BE2C (cell line): ENCODE measurements around the gene LONRF2.

Experiments
- DNase-seq: peaks from one replicate; pipeline ENCODE4 v3.0.0-alpha.2; 2020
- H3K27me3 ChIP-seq: fragments of 250-450 bp; sonication (Bioruptor Pico); 2 replicates; pipeline ENCODE4 v1.5.1; 2020; ENCODE audit warnings: mild to moderate bottlenecking
- H3K36me3 ChIP-seq: fragments of 250-450 bp; sonication (Bioruptor Pico); 2 replicates; pipeline ENCODE4 v1.5.1; 2020; ENCODE audit warnings: mild to moderate bottlenecking
- H3K4me1 ChIP-seq: fragments of 250-450 bp; sonication (Bioruptor Pico); 2 replicates; pipeline ENCODE4 v1.5.1; 2020
- H3K4me3 ChIP-seq: 2 replicates; pipeline ENCODE4 v1.5.1; 2011; ENCODE audit warnings: low read depth, low read length
- H3K9me3 ChIP-seq: fragments of 250-450 bp; sonication (Bioruptor Pico); 2 replicates; pipeline ENCODE4 v1.5.1; 2020
- TF ChIP-seq, protein P1 (sequence below): IDR thresholded peaks from 2 replicates; pipeline ENCODE4 v1.5.1; 2012; ENCODE audit warnings: mild to moderate bottlenecking, low read depth, low read length

The LONRF2 gene

DNA sequence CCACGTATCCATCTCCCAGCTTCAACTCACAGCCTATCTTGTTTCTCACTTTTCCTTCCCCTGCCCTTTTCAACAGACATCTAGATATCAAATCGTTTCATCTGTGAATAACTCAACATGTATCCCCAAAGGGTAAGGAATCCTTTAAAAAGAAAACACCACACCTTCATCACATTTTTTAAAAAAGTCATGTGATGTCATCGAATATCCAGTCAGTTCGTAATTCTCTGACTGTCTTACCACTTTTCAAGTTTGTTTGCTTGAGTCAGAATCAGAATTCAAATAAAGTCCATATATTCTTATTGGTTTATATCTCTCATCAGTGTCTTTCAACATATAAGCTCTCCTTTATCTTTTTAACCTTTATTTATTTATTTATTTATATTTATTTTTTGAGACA is 5.4 kb upstream of the LONRF2 start:
- TF ChIP-seq, protein P1, sequence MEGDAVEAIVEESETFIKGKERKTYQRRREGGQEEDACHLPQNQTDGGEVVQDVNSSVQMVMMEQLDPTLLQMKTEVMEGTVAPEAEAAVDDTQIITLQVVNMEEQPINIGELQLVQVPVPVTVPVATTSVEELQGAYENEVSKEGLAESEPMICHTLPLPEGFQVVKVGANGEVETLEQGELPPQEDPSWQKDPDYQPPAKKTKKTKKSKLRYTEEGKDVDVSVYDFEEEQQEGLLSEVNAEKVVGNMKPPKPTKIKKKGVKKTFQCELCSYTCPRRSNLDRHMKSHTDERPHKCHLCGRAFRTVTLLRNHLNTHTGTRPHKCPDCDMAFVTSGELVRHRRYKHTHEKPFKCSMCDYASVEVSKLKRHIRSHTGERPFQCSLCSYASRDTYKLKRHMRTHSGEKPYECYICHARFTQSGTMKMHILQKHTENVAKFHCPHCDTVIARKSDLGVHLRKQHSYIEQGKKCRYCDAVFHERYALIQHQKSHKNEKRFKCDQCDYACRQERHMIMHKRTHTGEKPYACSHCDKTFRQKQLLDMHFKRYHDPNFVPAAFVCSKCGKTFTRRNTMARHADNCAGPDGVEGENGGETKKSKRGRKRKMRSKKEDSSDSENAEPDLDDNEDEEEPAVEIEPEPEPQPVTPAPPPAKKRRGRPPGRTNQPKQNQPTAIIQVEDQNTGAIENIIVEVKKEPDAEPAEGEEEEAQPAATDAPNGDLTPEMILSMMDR = no peak
- H3K27me3 ChIP-seq = no peaks in the 10 kb centered on the region
- H3K36me3 ChIP-seq = no peaks in the 10 kb centered on the region
- H3K9me3 ChIP-seq = no peaks in the 10 kb centered on the region
- no peak for DNase-seq
- no peak overlapping the region for H3K4me3 ChIP-seq
- no peaks in the 10 kb centered on the region for H3K4me1 ChIP-seq

DNA sequence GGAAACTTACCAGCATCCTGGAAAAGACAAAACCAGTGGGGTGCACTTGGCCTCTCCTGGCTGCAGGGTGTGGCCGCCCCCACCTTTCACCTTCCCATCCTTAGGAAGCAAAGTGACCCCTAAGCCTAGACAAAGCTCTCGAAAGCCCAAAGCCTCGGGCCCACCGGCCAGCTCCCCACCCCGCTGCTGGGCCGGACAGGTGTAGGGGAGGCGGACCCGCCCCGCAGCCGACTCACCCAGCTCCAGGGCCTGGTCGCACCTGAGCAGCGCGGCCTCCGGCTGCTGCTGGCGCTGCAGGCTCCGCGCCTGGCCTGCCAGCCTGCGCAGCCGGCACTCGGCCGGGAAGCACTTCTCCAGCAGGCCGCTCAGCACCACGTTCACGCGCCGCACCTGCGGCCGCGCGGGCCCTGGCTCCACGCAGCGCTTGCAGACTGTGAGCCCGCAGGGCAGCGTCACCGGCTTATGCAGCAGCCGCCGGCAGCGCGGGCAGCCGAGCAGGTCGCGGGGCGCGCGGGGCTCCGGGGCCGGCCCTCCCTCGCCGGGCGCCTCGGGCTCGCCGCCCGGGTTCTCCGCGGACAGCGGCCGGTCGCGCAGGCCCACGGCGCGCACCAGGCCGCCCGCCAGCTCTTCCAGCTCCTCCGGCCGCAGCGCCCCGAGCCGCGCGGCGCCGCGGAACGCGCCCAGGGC is 979 bp downstream of the LONRF2 start:
- no peaks in the 10 kb centered on the region for H3K27me3 ChIP-seq
- H3K4me1 ChIP-seq = no peaks in the 10 kb centered on the region
- no peaks in the 10 kb centered on the region for H3K36me3 ChIP-seq
- H3K9me3 ChIP-seq = no peaks in the 10 kb centered on the region
- TF ChIP-seq, protein P1 = 0 out of 2 replicates have a peak, but pooled peaks have one; percentile 8
- peak overlapping the region; percentile 59 for H3K4me3 ChIP-seq
- peak; percentile 56 for DNase-seq

DNA sequence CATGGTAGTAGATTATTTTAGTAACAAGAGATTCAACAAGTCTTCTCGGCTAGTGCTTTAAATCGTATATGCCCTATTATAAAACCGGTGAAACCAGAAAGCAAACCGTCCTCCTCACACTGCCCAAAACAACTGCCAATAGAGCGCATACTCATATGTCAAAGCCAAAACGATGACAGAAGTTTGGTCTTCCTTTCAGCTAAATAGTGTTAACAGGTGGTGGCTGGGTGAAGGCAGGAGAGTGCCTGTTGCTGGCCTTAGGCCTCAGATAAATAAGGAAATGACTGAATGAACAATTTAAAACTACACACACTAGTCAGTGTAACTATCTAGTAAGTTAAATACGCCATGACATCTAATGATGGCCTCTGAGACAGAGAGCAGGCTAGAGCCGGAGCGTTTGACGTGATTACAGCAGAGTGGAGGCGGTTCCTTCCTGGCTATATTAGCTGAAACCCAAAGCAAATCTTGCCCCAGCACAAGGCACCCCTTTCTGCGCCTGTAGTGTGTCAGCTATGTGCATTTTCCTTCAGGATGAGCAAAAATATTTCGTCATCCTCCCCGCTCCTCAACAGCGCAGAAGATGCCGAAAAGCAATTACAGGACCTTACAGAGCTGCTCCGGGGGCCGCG is 1.6 kb downstream of the LONRF2 start:
- DNase-seq = no peak
- no peaks in the 10 kb centered on the region for H3K27me3 ChIP-seq
- H3K36me3 ChIP-seq = no peaks in the 10 kb centered on the region
- H3K4me3 ChIP-seq = peak overlapping the region; percentile 59
- TF ChIP-seq, protein P1 = no peak
- H3K9me3 ChIP-seq = no peaks in the 10 kb centered on the region
- H3K4me1 ChIP-seq = no peaks in the 10 kb centered on the region

DNA sequence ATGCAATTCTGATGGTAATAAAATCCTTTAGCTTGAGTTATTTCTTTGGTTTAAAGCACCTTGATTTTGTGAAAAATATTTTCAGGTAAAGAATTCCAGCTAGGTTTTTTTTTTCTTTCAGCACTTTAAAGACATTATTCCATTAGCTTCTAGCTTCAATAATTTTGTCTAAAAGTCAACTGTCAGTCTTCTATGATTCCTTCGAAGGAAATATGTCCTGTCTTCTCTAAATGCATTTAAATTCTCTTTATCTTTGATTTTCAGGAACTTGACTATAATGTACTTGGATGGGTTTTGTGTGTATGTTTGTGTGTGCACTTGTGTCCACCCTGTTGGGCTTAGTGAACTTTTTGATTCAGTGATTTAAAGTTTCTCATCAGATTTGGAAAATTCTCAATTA is 4.7 kb downstream of the LONRF2 start:
- Histone ChIP-seq H3K36me3 (no peaks in the 10 kb centered on the region), H3K9me3 (no peaks in the 10 kb centered on the region), H3K4me1 (no peaks in the 10 kb centered on the region), H3K27me3 (no peaks in the 10 kb centered on the region), H3K4me3 (no peak overlapping the region)
- no peak for DNase-seq
- TF ChIP-seq, protein P1 = no peak

DNA sequence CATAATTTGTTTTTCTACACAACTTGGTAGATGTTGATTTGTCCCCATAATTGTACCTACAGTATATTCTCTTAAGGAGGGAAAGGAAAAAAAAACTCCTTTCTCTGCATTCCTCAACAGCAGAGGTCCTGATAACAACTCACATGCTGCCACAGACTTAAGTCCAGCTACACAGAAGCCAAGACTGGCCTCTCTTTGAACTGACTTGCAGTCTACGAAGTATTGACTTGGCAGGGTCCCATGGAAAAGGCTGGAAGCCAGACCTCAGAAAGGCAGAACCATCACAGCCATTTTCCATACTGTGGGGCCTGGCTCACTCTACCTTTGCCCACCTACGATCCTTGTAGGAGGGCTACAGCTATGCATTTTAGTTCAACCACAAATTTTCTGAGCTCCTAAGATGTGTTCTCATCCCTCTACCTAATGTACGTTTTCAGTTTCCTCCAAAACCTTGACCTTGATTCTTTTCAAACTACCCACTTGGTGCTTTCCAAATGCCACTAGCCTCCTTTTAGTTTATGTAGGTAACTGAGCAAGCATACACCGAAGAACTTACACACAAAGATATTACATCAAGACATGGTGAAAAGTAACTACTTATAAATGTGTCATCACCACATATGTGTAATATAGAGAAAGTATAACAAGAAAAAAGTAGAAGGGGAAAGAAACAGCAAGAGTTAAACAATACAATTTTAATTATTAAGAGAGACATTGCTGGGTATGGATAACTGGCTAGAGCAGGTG is 12.2 kb downstream of the LONRF2 start:
- Histone ChIP-seq H3K27me3 (no peaks in the 10 kb centered on the region), H3K4me1 (no peaks in the 10 kb centered on the region), H3K9me3 (no peaks in the 10 kb centered on the region), H3K36me3 (no peaks in the 10 kb centered on the region), H3K4me3 (no peak overlapping the region)
- no peak for DNase-seq
- TF ChIP-seq, protein P1 = no peak
